ENCODE data around the gene PPP1R14B.

- TF ChIP-seq POLR2A (IDR thresholded peaks at IDR 0.05; ENCODE audit: extremely low read depth, insufficient read length), result no peak
- TF ChIP-seq CTCF (IDR thresholded peaks at IDR 0.05; ENCODE audit: low read depth, low read length), result no peak
- no peak for TF ChIP-seq MAX (IDR thresholded peaks at IDR 0.05; ENCODE audit: low read depth, low read length)
Measured at GRCh38 chr11:64244966-64245365, 1.8 kb downstream of the PPP1R14B start.

All from NB4 (cell line).